ENCODE measurements around the gene CORO2B. TPM values are rescaled to one million over a fixed set of nuclear protein-coding genes. Genes with fewer than 3 reads are reported as not detected.

The CORO2B gene
- total RNA-seq, 1 experiment from 2014 or later, result 0.59 TPM

DNA sequence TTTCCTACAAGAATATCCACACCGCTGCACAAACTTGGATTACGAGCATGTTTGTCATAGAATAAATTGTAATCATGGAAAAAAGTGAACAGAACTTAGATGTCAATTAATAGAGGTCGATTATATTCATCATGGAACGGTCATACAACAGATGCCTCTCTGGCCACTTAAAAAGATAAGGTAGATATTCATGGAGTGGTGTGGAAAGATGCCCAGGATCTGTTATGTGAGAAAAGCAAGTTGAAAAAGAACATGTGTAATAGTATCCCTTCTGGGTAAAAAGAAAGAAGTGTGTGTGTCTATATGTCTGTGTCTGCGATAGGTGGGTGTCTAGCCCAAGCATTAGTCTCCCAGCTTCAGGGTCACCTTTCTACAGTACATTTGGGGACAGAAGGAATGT, 128.6 kb downstream of the CORO2B start:
- CTCF ChIA-PET, result interaction anchor here (0.6 kb wide), 1 partner anchor 155 kb away, joined by 3 read pairs; no protein-coding TSS in a partner anchor

GRCh38 chr15:68709876-68710275, 131.1 kb downstream of the CORO2B start:
- Histone ChIP-seq H3K4me3 (no peak overlapping the region), H4K20me1 (ENCODE audit: insufficient read depth) (no peaks in the 10 kb centered on the region), H3K4me1 (replicated peaks; ENCODE audit: insufficient read depth) (0 out of 2 replicates have a peak, but pooled peaks cover 4% of the 10 kb centered on the region), H3K9me3 (ENCODE audit: insufficient read depth, low read depth) (no peaks in the 10 kb centered on the region), H3K4me2 (no peak overlapping the region), H3K36me3 (ENCODE audit: low read depth) (no peaks in the 10 kb centered on the region), H3K79me2 (ENCODE audit: low read depth) (no peaks in the 10 kb centered on the region), H3F3A (ENCODE audit: insufficient read depth, low read depth) (no peaks in the 10 kb centered on the region), H2AFZ (no peak overlapping the region), H3K27me3 (ENCODE audit: insufficient read depth, low read depth) (no peaks in the 10 kb centered on the region), H3K27ac (no peak overlapping the region), H3K9me2 (ENCODE audit: insufficient read depth) (no peaks in the 10 kb centered on the region)
- intact Hi-C loops (cut with micrococcal nuclease; ENCODE audit: unreplicated experiment), result no loop called here
- POLR2A ChIA-PET (ENCODE audit: unreplicated experiment), result interaction anchor here (0.6 kb wide), 1 partner anchor 18 kb away, joined by 4 read pairs; no protein-coding TSS in a partner anchor
- DNase-seq, result no peak
- CTCF ChIA-PET, result no interaction called here
- BruUV-seq (replicated peaks), result no TSS peak
- no peak for TF ChIP-seq CTCF (conservative IDR thresholded peaks at IDR 0.05)
- TF ChIP-seq EZH2 (IDR thresholded peaks at IDR 0.05; ENCODE audit: low read depth), result no peak

More for the DNA sequence above, 128.6 kb downstream of the CORO2B start:
- no peaks in the 10 kb centered on the region for H3F3A ChIP-seq (ENCODE audit: insufficient read depth, low read depth)
- H3K36me3 ChIP-seq (ENCODE audit: low read depth), result no peaks in the 10 kb centered on the region
- no peaks in the 10 kb centered on the region for H4K20me1 ChIP-seq (ENCODE audit: insufficient read depth)
- intact Hi-C loops (cut with micrococcal nuclease; ENCODE audit: unreplicated experiment), result no loop called here
- no peaks in the 10 kb centered on the region for H3K9me3 ChIP-seq (ENCODE audit: insufficient read depth, low read depth)
- no TSS peak for BruUV-seq (replicated peaks)
- H3K27ac ChIP-seq, result no peak overlapping the region
- no peaks in the 10 kb centered on the region for H3K27me3 ChIP-seq (ENCODE audit: insufficient read depth, low read depth)
- no peak for TF ChIP-seq EZH2 (IDR thresholded peaks at IDR 0.05; ENCODE audit: low read depth)
- TF ChIP-seq CTCF (conservative IDR thresholded peaks at IDR 0.05), result no peak
- no peak for DNase-seq
- H3K9me2 ChIP-seq (ENCODE audit: insufficient read depth), result no peaks in the 10 kb centered on the region
- no peak overlapping the region for H3K4me3 ChIP-seq
- H3K79me2 ChIP-seq (ENCODE audit: low read depth), result no peaks in the 10 kb centered on the region
- H3K4me1 ChIP-seq (replicated peaks; ENCODE audit: insufficient read depth), result 0 out of 2 replicates have a peak, but pooled peaks cover 4% of the 10 kb centered on the region
- POLR2A ChIA-PET (ENCODE audit: unreplicated experiment), result no interaction called here
- no peak overlapping the region for H3K4me2 ChIP-seq
- no peak overlapping the region for H2AFZ ChIP-seq

DNA sequence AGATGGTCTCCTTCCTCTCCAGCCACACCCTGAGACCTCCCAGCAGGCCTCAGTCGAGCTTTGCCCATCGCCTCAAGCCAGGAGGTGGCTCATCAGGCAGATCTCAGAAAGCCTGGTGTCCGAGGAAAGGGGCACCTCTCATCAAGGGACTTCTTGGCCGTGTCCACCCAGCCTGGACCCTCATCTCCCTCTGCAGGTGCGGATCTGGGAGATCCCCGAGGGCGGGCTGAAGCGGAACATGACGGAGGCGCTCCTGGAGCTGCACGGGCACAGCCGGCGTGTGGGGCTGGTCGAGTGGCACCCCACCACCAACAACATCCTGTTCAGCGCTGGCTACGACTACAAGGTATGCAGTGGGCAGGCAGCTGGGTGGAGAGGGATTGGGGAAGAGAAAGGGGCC, 131.7 kb downstream of the CORO2B start:
- CTCF ChIA-PET, result no interaction called here
- Histone ChIP-seq H3F3A (ENCODE audit: insufficient read depth, low read depth) (no peaks in the 10 kb centered on the region), H3K27me3 (ENCODE audit: insufficient read depth, low read depth) (no peaks in the 10 kb centered on the region), H2AFZ (no peak overlapping the region), H3K79me2 (ENCODE audit: low read depth) (no peaks in the 10 kb centered on the region), H3K9me3 (ENCODE audit: insufficient read depth, low read depth) (no peaks in the 10 kb centered on the region), H3K36me3 (ENCODE audit: low read depth) (no peaks in the 10 kb centered on the region), H3K9me2 (ENCODE audit: insufficient read depth) (no peaks in the 10 kb centered on the region), H3K4me2 (no peak overlapping the region), H3K4me1 (replicated peaks; ENCODE audit: insufficient read depth) (0 out of 2 replicates have a peak, but pooled peaks cover 4% of the 10 kb centered on the region), H3K4me3 (no peak overlapping the region), H4K20me1 (ENCODE audit: insufficient read depth) (no peaks in the 10 kb centered on the region), H3K27ac (no peak overlapping the region)
- no TSS peak for BruUV-seq (replicated peaks)
- DNase-seq, result no peak
- TF ChIP-seq EZH2 (IDR thresholded peaks at IDR 0.05; ENCODE audit: low read depth) (no peak), CTCF (conservative IDR thresholded peaks at IDR 0.05) (no peak)
- POLR2A ChIA-PET (ENCODE audit: unreplicated experiment), result no interaction called here
- intact Hi-C loops (cut with micrococcal nuclease; ENCODE audit: unreplicated experiment), result no loop called here

All from PC-9 (cell line).